Memory B cell (primary cell): ENCODE data around the gene ACACA.
"Not testable (repeated sequence)": the region's sequence is repeated elsewhere in the genome, so short reads cannot be mapped to it uniquely, and the experiment has no call there.

Source experiments
- ATAC-seq: fragments of 150-1000 bp; cut with Tn5 transposase; 2 replicates; pipeline ENCODE4 v1.10.0; 2021; ENCODE audit warnings: low read depth, mild to moderate bottlenecking, moderate library complexity
- DNase-seq, 2 donors: peaks; one replicate each; pipeline ENCODE4 v3.0.0; 2022; ENCODE audit warnings: low spot score in 2 of 2
- H3K27ac Mint-ChIP-seq: one replicate; pipeline ENCODE4 v1.8.0; 2022; ENCODE audit warnings: mild to moderate bottlenecking, moderate library complexity, mixed read lengths
- H3K27me3 Mint-ChIP-seq: one replicate; pipeline ENCODE4 v1.8.0; 2022; ENCODE audit warnings: mixed read lengths
- H3K36me3 Mint-ChIP-seq: one replicate; pipeline ENCODE4 v1.8.0; 2022; ENCODE audit warnings: mild to moderate bottlenecking, mixed read lengths
- H3K4me1 Mint-ChIP-seq: one replicate; pipeline ENCODE4 v1.8.0; 2022; ENCODE audit warnings: mixed read lengths
- H3K4me3 Mint-ChIP-seq: one replicate; pipeline ENCODE4 v1.8.0; 2022; ENCODE audit warnings: mild to moderate bottlenecking, moderate library complexity, mixed read lengths
- H3K9me3 Mint-ChIP-seq: one replicate; pipeline ENCODE4 v1.8.0; 2022; ENCODE audit warnings: mixed read lengths

ACACA gene

GRCh38 chr17:37164057-37164456, 242.6 kb downstream of the ACACA start:
- DNase-seq (no peak), ATAC-seq (no peak)
- no peaks in the 10 kb centered on the region for H3K4me1 Mint-ChIP-seq
- H3K27ac Mint-ChIP-seq = no peak overlapping the region
- no peak overlapping the region for H3K4me3 Mint-ChIP-seq
- no peaks in the 10 kb centered on the region for H3K27me3 Mint-ChIP-seq
- no peaks in the 10 kb centered on the region for H3K9me3 Mint-ChIP-seq
- H3K36me3 Mint-ChIP-seq = peaks cover 25% of the 10 kb centered on the region

DNA sequence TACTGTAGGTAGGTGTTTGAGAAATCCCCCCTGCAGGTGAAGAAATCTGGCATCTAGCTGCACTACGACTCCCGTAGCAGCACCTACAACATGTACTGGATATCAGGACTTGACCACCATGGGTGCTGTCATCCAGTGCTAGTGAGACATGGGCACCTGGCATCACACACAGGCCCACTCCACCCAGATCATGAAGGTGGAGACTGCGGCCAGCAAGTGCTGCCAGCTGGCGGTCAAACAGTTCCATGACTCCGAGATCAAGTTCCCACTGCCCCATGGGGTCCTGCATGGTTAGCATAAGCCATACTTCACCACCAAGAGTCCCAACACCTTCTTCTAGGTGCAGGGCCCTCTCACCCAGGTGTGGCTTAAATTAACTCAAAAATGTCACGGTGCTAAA, 243.8 kb downstream of the ACACA start:
- H3K4me1 Mint-ChIP-seq = no peaks in the 10 kb centered on the region
- DNase-seq (no peak), ATAC-seq (no peak)
- H3K4me3 Mint-ChIP-seq = no peak overlapping the region
- H3K9me3 Mint-ChIP-seq = no peaks in the 10 kb centered on the region
- no peaks in the 10 kb centered on the region for H3K27me3 Mint-ChIP-seq
- H3K36me3 Mint-ChIP-seq = peaks cover 28% of the 10 kb centered on the region
- peak overlapping the region; percentile 2 for H3K27ac Mint-ChIP-seq

GRCh38 chr17:37160944-37161343, 245.7 kb downstream of the ACACA start:
- Mint-ChIP-seq H3K36me3 (peaks cover 33% of the 10 kb centered on the region), H3K4me1 (no peaks in the 10 kb centered on the region), H3K27me3 (no peaks in the 10 kb centered on the region), H3K9me3 (no peaks in the 10 kb centered on the region), H3K4me3 (no peak overlapping the region), H3K27ac (no peak overlapping the region)
- no peak for DNase-seq
- no peak for ATAC-seq

- H3K4me3 Mint-ChIP-seq = no peak overlapping the region
- H3K27ac Mint-ChIP-seq = no peak overlapping the region
- no peaks in the 10 kb centered on the region for H3K27me3 Mint-ChIP-seq
- ATAC-seq (no peak), DNase-seq (no peak)
- no peaks in the 10 kb centered on the region for H3K4me1 Mint-ChIP-seq
- no peaks in the 10 kb centered on the region for H3K9me3 Mint-ChIP-seq
- H3K36me3 Mint-ChIP-seq = peaks cover 28% of the 10 kb centered on the region
Measured at GRCh38 chr17:37158290-37158689, 248.3 kb downstream of the ACACA start.

DNA sequence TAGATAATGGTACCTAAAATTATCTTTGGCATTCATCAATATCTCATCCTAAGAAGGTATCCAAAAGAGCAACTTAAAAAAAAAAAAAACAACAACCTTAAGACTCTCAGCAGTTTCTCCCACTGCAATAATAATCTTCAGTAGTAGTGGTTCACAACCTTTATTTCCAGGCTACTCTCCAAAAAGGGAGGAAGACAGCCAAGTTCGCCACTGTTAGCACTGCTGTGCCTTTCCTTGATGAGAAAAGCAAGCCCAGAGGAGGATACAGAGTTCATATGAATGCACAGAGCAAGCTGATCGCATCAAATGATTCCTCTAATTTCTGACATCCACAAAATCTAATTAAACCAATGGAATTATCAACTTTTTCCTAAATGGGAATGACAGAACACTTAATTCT, 258.5 kb downstream of the ACACA start:
- Mint-ChIP-seq H3K4me1 (peaks cover 7% of the 10 kb centered on the region), H3K27ac (no peak overlapping the region), H3K4me3 (no peak overlapping the region), H3K27me3 (no peaks in the 10 kb centered on the region), H3K36me3 (peaks cover 11% of the 10 kb centered on the region), H3K9me3 (no peaks in the 10 kb centered on the region)
- ATAC-seq (no peak), DNase-seq (no peak)

GRCh38 chr17:37147301-37147812, 259.3 kb downstream of the ACACA start:
- H3K36me3 Mint-ChIP-seq = peaks cover 11% of the 10 kb centered on the region
- DNase-seq (peak in 1 of 2 donors; percentile 18), ATAC-seq (peak; percentile 99)
- H3K27me3 Mint-ChIP-seq = no peaks in the 10 kb centered on the region
- H3K27ac Mint-ChIP-seq = peak overlapping the region; percentile 56
- H3K4me1 Mint-ChIP-seq = peaks cover 7% of the 10 kb centered on the region
- peak overlapping the region; percentile 87 for H3K4me3 Mint-ChIP-seq
- no peaks in the 10 kb centered on the region for H3K9me3 Mint-ChIP-seq

- DNase-seq = no peak
- peak; percentile 25 for ATAC-seq
- H3K36me3 Mint-ChIP-seq = peaks cover 11% of the 10 kb centered on the region
- peaks cover 7% of the 10 kb centered on the region for H3K4me1 Mint-ChIP-seq
- H3K9me3 Mint-ChIP-seq = no peaks in the 10 kb centered on the region
- peak overlapping the region; percentile 87 for H3K4me3 Mint-ChIP-seq
- peak overlapping the region; percentile 58 for H3K27ac Mint-ChIP-seq
- no peaks in the 10 kb centered on the region for H3K27me3 Mint-ChIP-seq
Measured at GRCh38 chr17:37146086-37147064, 260.3 kb downstream of the ACACA start.

- H3K4me3 Mint-ChIP-seq = no peak overlapping the region
- H3K27me3 Mint-ChIP-seq = no peaks in the 10 kb centered on the region
- H3K9me3 Mint-ChIP-seq = no peaks in the 10 kb centered on the region
- DNase-seq = no peak
- no peak for ATAC-seq
- H3K27ac Mint-ChIP-seq = no peak overlapping the region
- H3K36me3 Mint-ChIP-seq = peaks cover 7% of the 10 kb centered on the region
- H3K4me1 Mint-ChIP-seq = peaks cover 7% of the 10 kb centered on the region
Measured at GRCh38 chr17:37144075-37144701, 262.4 kb downstream of the ACACA start.

GRCh38 chr17:37143558-37143957, 263.1 kb downstream of the ACACA start:
- DNase-seq, ATAC-seq, H3K9me3 Mint-ChIP-seq, H3K27me3 Mint-ChIP-seq, H3K4me1 Mint-ChIP-seq, H3K4me3 Mint-ChIP-seq, H3K36me3 Mint-ChIP-seq, H3K27ac Mint-ChIP-seq: not testable (repeated sequence)

- H3K36me3 Mint-ChIP-seq = peaks cover 7% of the 10 kb centered on the region
- H3K27ac Mint-ChIP-seq = no peak overlapping the region
- no peak for ATAC-seq
- H3K4me3 Mint-ChIP-seq = no peak overlapping the region
- DNase-seq = no peak
- peaks cover 7% of the 10 kb centered on the region for H3K4me1 Mint-ChIP-seq
- no peaks in the 10 kb centered on the region for H3K27me3 Mint-ChIP-seq
- no peaks in the 10 kb centered on the region for H3K9me3 Mint-ChIP-seq
Measured at GRCh38 chr17:37142294-37142896, 264.2 kb downstream of the ACACA start.

DNA sequence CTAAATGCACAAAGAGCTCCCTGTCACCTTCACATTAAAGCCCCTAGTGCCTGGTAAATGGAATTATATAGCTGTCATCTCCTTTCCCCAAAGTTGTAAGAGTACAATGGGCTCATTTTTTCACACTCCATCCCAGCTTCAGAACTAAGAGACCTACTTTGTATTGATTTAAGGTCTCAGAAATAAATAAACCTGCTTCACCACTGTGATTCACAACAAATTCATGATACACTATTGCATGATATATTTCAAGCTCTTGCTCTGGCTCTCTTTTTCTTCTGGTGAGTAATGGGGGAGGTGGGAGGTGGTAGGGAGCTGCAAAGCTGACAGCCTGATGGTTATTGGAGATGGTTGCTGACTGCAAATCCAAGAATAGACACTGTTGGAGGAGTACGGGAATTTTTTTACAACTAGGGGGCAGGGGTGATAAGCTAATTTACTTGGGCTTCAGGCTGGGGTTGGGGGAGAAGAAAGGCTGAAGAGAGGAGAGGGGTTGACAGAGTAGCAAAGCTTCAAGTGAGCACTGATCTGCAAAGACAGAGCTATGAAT, 268.0 kb downstream of the ACACA start:
- no peak overlapping the region for H3K27ac Mint-ChIP-seq
- no peak for DNase-seq
- no peaks in the 10 kb centered on the region for H3K27me3 Mint-ChIP-seq
- H3K4me3 Mint-ChIP-seq = no peak overlapping the region
- no peaks in the 10 kb centered on the region for H3K9me3 Mint-ChIP-seq
- ATAC-seq = no peak
- no peaks in the 10 kb centered on the region for H3K4me1 Mint-ChIP-seq
- H3K36me3 Mint-ChIP-seq = peaks cover 6% of the 10 kb centered on the region

DNA sequence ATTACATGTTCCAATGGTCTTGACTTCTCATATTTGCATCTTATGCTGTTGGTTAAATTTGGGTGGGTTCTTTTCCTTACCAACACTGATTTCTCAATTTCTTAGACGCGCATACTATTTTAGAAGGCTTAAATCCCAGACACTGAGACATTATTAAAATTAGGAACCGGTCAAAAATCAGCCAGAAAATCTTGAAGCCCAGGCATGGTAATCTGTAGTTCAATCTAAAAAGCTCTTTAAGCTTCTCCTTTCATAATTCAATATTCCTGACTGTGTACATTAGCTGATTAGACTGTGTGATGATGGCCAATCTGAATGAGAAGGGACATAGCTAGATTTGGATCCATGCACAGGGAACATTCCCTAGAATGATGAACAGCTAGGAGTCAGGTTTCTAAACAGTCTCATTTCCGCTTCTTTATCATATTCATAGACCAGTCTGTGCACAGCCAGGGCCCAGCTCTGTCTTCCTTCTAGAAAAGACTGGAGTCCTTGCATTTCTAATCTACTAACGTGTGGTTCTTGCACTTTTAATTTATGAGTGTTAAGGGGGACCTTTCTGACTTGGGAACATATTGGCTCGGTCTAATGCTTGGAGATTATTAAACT, 268.6 kb downstream of the ACACA start:
- no peaks in the 10 kb centered on the region for H3K4me1 Mint-ChIP-seq
- H3K27me3 Mint-ChIP-seq = no peaks in the 10 kb centered on the region
- H3K36me3 Mint-ChIP-seq = peaks cover 5% of the 10 kb centered on the region
- ATAC-seq = no peak
- H3K4me3 Mint-ChIP-seq = no peak overlapping the region
- no peak for DNase-seq
- H3K27ac Mint-ChIP-seq = no peak overlapping the region
- no peaks in the 10 kb centered on the region for H3K9me3 Mint-ChIP-seq

- H3K4me1 Mint-ChIP-seq = no peaks in the 10 kb centered on the region
- no peaks in the 10 kb centered on the region for H3K9me3 Mint-ChIP-seq
- H3K27me3 Mint-ChIP-seq = no peaks in the 10 kb centered on the region
- DNase-seq (no peak), ATAC-seq (no peak)
- no peak overlapping the region for H3K27ac Mint-ChIP-seq
- no peak overlapping the region for H3K4me3 Mint-ChIP-seq
- H3K36me3 Mint-ChIP-seq = peaks cover 5% of the 10 kb centered on the region
Measured at GRCh38 chr17:37137070-37137610, 269.5 kb downstream of the ACACA start.
